DLD1 (cell line): ENCODE results near the gene DPP3.

Experiments used
- in situ Hi-C: cut with HindIII; loops from 2 replicates; pipeline ENCODE4 v1.10.0; 2017; ENCODE audit warnings: low sequenced_read_pairs

Gene DPP3

GRCh38 chr11:66478729-66479393 is 1.4 kb upstream of the DPP3 start:
- in situ Hi-C loops, result no loop called here

- in situ Hi-C loops, result no loop called here
These were observed 679 bp upstream of the DPP3 start for GRCh38 chr11:66479394-66480116.

GRCh38 chr11:66484806-66485380 is 4.7 kb downstream of the DPP3 start:
- in situ Hi-C loops, result no loop called here

- in situ Hi-C loops, result no loop called here
These were observed 8.7 kb downstream of the DPP3 start for GRCh38 chr11:66488957-66489356.

GRCh38 chr11:66489636-66490035 is 9.4 kb downstream of the DPP3 start:
- in situ Hi-C loops, result no loop called here

GRCh38 chr11:66491315-66491935 is 11.2 kb downstream of the DPP3 start:
- in situ Hi-C loops, result no loop called here

GRCh38 chr11:66492161-66492865 is 12.1 kb downstream of the DPP3 start:
- in situ Hi-C loops, result no loop called here

GRCh38 chr11:66493130-66493529 is 12.9 kb downstream of the DPP3 start:
- in situ Hi-C loops, result no loop called here

GRCh38 chr11:66494458-66494857 is 14.2 kb downstream of the DPP3 start:
- in situ Hi-C loops, result no loop called here

- in situ Hi-C loops, result no loop called here
These were observed 14.7 kb downstream of the DPP3 start for GRCh38 chr11:66494935-66495334.

GRCh38 chr11:66495401-66495854 is 15.2 kb downstream of the DPP3 start:
- in situ Hi-C loops, result no loop called here

GRCh38 chr11:66497206-66497605 is 17.0 kb downstream of the DPP3 start:
- in situ Hi-C loops, result no loop called here

GRCh38 chr11:66498506-66498905 is 18.3 kb downstream of the DPP3 start:
- in situ Hi-C loops, result no loop called here

GRCh38 chr11:66505276-66505816 is 25.1 kb downstream of the DPP3 start:
- in situ Hi-C loops, result no loop called here

- in situ Hi-C loops, result no loop called here
These were observed 28.9 kb downstream of the DPP3 start for GRCh38 chr11:66509131-66509561.

GRCh38 chr11:66510271-66510989 is 30.2 kb downstream of the DPP3 start, which contains the start of gene BBS1:
TSS of gene BBS1 (plus strand) at chr11:66510635. CDS start at chr11:66510660, 25 bp downstream.
- in situ Hi-C loops, result no loop called here

- in situ Hi-C loops, result no loop called here
These were observed 30.7 kb downstream of the DPP3 start for GRCh38 chr11:66510990-66511339.

- in situ Hi-C loops, result no loop called here
These were observed 43.4 kb downstream of the DPP3 start for GRCh38 chr11:66523611-66524010.

GRCh38 chr11:66524304-66525040 is 44.2 kb downstream of the DPP3 start:
- in situ Hi-C loops, result no loop called here
